GM12873 (cell line): ENCODE measurements around the gene TWNK.

ENCODE experiments used
- CTCF ChIP-seq: IDR thresholded peaks from 2 replicates; pipeline ENCODE4 v1.5.1; 2012; ENCODE audit warnings: low read depth, mild to moderate bottlenecking, moderate library complexity, low read length, control low read depth; ENCODE audit not compliant: insufficient read depth; ENCODE audit errors: missing control alignments

Gene TWNK

DNA sequence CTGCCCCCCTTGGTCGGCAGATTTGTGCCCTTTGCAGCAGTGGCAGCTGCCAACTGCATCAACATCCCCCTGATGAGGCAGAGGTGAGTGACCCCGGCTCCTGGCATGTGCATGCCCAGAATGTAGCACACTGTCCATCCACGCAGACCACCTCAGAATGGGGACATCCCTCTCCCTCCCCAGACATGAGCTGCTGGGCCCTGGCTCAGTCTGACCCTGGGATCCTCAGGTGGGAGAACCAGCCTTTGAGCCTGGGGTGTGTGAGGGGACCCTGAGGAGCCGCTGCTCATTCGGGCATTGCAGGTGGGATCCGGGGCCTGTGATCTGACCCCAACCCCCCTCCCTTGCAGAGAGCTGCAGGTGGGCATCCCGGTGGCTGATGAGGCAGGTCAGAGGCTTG, 49.4 kb downstream of the TWNK start:
- TF ChIP-seq CTCF = no peak

DNA sequence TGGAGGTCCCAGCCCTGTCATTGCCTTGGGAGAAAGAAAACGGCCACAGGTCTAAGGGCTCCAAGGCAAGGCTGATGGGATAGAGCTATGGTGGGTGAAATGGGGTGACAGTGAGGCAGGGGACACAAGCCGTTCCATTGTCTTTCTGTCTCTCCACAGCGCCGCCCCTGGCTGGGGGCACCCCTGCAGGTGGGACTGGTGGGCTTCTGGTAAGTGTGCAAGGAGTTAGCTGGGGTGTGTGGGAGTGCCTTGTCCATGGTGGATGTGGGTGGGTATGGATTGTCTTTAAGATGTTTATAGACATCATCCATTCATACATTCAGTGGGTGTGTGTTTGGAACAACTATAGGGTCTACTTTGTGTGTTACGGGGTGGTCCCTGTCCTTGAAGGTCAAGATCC, 51.1 kb downstream of the TWNK start:
- no peak for TF ChIP-seq CTCF

GRCh38 chr10:101040061-101040460, 52.7 kb downstream of the TWNK start:
- TF ChIP-seq CTCF = no peak

DNA sequence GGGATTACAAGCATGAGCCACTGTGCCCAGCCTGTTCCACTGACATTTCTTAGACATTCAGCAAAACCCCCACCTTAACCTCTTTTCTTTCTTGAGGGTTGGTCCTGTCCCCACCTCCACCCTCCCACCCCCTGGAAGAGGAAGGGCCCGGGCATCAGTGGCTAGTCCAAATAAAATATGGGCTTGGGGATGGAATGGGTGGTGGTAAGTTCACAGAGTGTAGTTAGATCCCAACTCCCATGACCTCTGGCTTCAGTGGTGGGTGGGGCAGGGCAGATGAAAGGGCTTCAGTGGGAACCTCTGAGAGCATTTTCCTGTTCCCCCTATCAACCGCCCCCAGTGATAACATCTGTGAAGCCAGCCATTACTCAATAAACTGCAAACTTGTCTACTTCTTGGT, 53.5 kb downstream of the TWNK start:
- TF ChIP-seq CTCF = no peak

DNA sequence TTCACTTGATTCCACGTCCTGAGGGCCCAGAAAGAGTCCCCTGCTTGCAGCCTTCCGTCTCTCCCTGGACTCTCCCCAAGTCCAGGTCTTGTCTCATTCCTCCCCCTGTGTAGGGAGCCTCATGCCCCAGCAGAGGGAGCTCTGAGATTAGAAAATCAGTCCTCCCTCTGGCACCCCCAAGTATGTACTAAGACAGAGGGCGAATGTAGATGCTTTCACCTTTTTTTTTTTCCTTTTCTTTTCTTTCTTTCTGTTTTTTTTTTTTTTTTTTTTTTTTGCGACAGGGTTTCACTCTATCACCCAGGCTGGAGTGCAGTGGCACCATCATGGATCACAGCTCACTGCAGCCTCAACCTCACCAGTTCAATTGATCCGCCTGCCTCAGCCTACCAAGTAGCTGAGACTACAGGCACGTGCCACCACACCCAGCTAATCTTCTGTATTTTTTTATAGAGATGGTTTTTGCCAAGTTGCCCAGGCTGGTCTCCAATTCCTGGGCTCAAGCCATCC, 54.0 kb downstream of the TWNK start:
- TF ChIP-seq CTCF = peak; percentile 86

- no peak for TF ChIP-seq CTCF
These were observed 54.8 kb downstream of the TWNK start for GRCh38 chr10:101042118-101042517.

DNA sequence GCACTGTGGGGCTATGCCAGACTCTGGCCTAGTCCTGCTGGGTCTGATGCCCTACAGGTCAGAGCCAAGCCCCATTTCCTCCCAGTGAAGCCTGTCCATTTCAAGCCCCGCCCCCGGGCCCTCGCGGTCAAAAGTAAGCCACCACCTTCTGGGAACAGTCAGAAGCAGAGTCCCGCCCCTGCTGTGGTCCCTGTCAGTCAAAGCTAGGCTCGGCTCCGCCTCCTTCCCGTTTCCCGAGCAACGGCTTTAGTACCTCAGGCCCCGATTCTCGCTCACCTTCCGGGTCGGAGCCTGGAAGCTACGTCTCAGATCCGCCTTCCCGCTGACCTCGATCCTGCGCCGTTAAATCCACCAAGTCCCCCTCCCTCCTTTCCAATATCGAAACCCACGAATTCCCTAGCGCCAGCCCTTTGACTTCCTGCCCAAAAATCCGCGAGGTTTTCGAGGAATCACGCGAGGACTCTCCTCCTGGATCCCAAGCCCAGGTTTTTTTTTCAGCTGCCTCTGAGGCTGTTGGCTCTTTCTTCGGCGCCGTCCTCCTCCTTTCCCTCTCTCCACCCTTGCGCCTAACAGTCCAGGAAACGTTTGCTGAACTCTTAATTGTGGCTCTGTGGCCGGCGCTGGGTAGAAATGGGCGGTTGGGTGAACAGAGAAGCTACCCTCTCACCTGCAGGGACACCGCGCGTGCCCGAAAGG, 55.5 kb downstream of the TWNK start:
- TF ChIP-seq CTCF = no peak
